Raji (cell line): Measurements from ENCODE around the gene SCG5.

Experiments used
- POLR2A ChIP-seq: IDR thresholded peaks from 2 replicates; pipeline ENCODE4 v1.6.1; 2011; ENCODE audit warnings: low read depth, low read length, control low read depth; ENCODE audit not compliant: insufficient read depth

SCG5 gene

DNA sequence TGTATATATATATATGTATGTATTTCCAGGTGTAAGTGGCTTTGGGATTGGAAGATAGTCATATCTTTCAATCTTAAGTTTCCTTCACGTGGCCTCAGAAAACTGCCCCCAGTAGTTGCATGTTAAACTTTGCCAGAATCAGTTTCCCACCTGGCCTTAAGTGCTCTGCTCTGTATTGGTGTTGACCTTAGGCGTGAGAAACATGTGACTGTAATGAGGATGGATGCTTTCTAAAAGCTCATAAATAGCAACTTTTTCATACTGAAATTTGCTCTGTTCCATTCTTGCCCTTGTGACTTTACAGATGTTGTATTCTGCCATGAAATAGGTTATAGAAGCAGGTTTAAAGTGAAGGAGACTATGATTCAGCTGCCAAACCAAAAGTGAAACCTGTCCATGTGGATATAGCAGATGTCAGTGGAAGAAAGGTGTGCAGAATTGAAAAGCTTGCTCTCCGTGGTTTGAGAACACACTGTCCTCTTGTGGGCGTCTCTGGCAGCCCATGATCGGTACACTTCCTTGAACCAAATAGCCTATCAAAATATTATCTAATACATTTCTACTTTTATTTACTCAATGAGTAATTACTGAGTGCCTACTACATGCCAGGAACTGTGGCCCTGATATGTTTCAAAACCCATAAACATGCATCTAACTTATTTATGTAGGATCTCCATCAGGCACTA, 15.8 kb downstream of the SCG5 start:
- TF ChIP-seq POLR2A: no peak

GRCh38 chr15:32657941-32658340, 16.4 kb downstream of the SCG5 start:
- no peak for TF ChIP-seq POLR2A

- no peak for TF ChIP-seq POLR2A
Observed at GRCh38 chr15:32659340-32660155, 18.0 kb downstream of the SCG5 start.

GRCh38 chr15:32663671-32664070, 22.2 kb downstream of the SCG5 start:
- TF ChIP-seq POLR2A: no peak

- no peak for TF ChIP-seq POLR2A
Observed at GRCh38 chr15:32664796-32665195, 23.3 kb downstream of the SCG5 start.

- no peak for TF ChIP-seq POLR2A
Observed at GRCh38 chr15:32667321-32667720, 25.8 kb downstream of the SCG5 start.

GRCh38 chr15:32668942-32669341, 27.4 kb downstream of the SCG5 start:
- no peak for TF ChIP-seq POLR2A

DNA sequence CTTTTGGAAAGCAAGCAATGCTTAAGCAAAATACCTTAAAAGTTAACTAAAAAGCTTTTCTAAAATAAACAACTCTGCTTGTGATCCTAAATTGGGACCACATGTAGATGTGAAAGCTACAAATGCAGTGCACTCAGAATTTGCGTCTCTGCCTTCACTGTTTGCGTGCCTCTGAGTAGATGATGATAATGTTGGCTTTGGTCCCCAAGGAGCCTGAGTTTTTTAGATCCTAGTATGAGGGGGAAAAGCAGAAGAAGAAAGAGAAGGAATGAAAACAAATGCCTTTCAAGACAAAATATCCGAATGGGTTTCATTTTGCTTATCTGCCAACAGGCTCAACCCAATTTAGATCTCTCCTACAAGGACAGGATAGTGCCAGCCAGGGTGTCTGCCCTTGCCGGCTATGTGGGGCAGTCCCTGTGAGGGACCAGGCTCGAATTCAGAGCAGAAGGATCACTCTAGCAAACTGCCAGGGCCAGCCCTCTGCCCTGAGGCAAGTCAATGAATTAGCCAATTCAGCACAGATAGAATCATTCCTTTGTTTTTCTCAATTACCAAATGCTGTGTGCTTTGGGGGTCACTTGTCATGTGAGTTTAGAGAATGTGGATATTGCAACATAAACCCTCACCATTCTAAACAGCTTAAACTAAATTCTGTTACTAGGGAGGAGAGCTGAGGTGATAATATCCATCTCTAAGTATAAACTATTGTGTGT, 28.5 kb downstream of the SCG5 start:
- no peak for TF ChIP-seq POLR2A

DNA sequence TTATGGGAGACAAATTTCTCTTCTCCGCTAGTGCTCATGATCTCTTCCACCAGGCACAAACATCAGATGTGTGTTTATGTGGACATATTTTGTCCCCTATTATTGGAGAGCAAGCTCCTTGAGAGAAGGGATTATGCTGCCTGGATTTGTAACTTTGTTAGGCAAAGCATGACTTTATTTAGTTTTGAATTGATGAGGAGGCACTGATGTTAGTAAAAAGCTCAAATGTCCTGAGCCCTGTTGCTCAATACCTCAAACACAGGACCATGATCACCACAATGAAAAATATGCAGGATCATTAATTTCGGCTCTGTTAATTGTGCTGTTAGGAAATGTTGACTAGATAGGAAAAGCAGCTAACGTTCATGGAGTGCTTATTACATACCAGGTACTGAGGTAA, 29.1 kb downstream of the SCG5 start:
- no peak for TF ChIP-seq POLR2A

GRCh38 chr15:32671339-32672325, 30.1 kb downstream of the SCG5 start:
- no peak for TF ChIP-seq POLR2A

DNA sequence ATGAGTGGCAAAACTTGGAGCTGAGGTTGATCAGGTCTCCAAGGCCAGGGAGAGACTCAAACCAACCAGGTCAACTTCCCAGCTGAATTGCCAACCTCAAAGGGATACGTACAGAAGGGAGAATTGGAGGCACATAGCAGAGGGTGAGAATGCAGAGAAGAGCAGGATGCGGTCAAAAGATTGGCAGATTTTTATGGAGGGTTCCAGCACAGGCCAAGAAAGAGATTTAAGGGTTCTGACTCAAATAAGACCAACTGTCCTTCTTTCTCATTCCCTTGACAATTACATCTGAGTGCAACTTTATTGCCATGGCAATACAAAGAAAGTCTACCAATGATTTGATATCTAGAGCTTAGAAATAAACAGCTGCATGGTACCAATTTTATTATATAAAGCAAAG, 33.2 kb downstream of the SCG5 start:
- no peak for TF ChIP-seq POLR2A

GRCh38 chr15:32675466-32675865, 34.0 kb downstream of the SCG5 start:
- TF ChIP-seq POLR2A: no peak

GRCh38 chr15:32676169-32676568, 34.7 kb downstream of the SCG5 start:
- TF ChIP-seq POLR2A: no peak

DNA sequence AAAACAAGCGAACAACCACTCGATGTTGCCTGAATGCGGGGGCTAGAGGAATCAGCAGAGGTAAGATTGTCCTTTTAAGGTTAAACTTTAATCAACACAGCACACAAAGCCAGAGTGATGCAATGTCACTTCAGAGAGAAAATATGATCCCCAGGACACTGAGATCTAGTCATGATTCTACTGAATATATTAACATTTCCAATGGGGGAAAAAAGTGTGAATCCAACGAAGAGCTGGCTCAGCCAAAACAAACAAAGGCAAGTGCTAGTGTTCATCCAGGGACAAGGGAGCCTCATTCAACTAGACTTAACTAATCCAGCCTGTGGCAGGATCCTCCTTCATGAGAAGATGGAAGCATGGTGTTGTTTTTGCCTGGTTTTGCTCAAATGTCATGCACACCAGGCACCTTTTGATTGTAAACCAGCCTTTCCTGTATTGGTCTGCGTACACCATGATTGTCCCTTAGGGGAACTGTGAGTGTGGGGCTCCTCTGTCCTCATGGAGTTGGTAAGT, 35.8 kb downstream of the SCG5 start:
- TF ChIP-seq POLR2A: no peak
